NCI-H226 (cell line): ENCODE results near the gene EDRF1.
"Not testable (repeated sequence)": the region's sequence is repeated elsewhere in the genome, so short reads cannot be mapped to it uniquely, and the experiment has no call there.

Experiments
- DNase-seq: peaks from one replicate; pipeline ENCODE4 v3.0.0-alpha.2; 2015

EDRF1 gene

GRCh38 chr10:125709553-125710474 is 9.7 kb upstream of the EDRF1 start:
- DNase-seq = no peak

DNA sequence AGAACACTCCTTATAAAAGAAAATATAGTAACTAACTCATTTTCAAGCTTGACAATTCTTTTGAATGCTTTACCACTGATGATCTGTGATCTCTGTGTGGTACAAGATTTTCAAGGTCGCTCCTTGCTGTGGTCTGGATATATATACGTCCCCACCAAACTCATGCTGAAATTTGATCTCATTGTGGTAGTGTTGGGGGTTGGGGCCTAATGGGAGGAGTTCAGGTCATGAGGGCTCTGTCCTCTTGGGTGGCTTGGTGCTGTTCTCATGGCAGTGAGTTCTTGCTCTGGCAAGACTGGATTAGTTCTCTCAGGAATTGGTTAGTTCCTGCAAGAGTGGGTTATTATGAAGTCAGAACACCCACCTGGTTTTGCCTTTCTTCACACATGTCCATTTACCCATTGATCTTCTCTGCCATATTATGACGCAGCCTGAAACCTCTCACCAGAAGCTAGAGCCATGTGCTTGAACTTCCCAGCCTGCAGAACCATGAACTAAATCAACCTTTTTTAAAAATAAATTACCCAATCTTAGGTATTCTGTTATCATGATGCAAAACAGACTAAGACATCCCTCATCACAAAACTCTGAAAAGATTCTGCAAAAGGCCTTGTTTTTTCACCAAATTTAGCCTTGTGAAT is 8.3 kb upstream of the EDRF1 start:
- DNase-seq = no peak

GRCh38 chr10:125714728-125715127 is 4.8 kb upstream of the EDRF1 start:
- not testable (repeated sequence) for DNase-seq

DNA sequence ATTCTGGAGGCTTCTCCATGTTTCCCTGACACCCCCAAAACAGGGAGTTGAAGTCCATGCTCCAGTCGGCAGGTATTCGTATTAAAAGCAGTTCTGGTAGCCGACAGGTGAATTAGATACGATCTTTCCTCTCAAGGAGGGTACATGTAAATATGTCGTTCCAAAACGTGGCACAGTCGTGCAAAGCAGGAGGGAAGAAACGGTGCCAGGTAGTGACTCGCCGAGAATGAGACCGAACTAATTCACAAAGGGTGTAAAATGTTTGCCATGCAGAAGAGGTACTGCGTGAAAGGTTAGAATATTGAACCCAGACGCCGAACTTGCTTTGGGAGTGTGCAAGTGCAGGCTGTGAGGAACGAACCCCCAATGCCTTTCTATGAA is 483 bp downstream of the EDRF1 start:
- no peak for DNase-seq

- no peak for DNase-seq
These were observed 1.5 kb downstream of the EDRF1 start for GRCh38 chr10:125721035-125721434.

- no peak for DNase-seq
These were observed 3.3 kb downstream of the EDRF1 start for GRCh38 chr10:125722811-125723210.

- no peak for DNase-seq
These were observed 7.4 kb downstream of the EDRF1 start for GRCh38 chr10:125726914-125727313.

DNA sequence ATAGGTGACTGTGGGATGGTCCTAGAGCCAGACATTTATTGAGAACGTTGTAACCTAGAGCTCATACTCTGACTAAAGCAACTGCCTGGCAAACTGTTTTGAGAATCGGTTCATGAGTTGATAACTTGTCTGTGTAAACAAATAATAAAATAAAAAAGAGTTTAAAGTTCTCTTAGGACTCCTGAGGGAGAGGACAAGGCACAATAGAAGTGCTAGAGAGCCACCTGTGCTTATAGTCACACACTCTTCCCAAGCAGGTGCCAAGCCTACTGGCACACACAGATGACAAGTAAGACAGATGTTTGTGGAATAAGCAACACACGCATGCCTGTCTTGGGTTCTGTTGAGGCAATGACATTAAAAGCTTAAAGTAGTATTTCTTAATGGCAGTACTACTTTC is 7.9 kb downstream of the EDRF1 start:
- no peak for DNase-seq

DNA sequence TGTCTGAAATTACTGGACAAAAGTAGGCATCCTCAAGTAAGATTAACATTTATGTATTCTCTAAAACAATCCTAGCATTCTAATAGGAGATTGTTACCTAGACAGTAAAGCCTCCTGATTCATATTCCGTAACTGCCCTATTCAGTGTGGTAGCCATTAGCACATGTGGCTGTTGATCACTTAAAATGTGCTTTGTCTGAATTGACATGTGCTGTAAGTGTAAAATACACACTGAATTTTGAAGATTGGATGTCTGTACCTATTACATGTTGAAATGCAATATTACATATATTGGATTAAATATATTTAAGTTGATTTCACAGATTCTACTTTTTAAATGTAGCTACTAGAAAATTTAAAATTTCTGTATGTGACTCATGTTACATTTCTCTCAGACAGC is 14.6 kb downstream of the EDRF1 start:
- DNase-seq = no peak

GRCh38 chr10:125734823-125735222 is 15.3 kb downstream of the EDRF1 start:
- DNase-seq = no peak

GRCh38 chr10:125738206-125738605 is 18.7 kb downstream of the EDRF1 start:
- DNase-seq = no peak

DNA sequence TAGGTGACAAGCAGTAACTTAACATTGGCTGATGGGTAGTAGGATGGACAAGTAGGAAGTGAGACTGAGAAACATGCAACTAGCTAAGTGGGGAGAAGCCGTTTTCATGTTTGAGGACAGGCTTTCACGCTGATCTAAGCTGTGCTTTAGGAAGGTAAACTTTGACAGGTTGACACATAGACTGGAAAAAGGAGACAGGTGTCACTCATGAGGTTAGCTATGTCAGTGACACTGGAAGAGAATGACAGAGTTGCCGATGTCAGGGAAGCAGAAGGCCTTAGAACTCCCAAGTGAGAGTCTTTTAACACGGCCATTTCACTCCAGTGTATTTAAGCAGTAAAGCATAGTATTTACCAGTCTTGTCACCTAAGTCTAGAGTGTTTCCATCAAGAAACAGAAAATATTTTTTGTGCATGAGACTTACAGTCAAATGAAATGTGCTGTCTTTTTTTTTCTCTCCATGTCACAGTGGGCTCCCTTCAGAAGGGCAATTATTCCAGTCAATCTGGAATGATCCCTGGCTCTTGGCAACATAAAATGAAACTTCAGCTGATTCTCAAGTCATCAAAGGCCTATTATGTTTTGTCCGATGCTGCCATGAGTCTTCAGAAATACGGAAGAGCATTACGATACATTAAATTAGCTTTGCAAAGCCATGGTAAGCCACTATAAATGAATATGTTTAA is 20.6 kb downstream of the EDRF1 start:
- no peak for DNase-seq

GRCh38 chr10:125742465-125742864 is 23.0 kb downstream of the EDRF1 start:
- no peak for DNase-seq

- DNase-seq = no peak
These were observed 25.4 kb downstream of the EDRF1 start for GRCh38 chr10:125744909-125745308.

DNA sequence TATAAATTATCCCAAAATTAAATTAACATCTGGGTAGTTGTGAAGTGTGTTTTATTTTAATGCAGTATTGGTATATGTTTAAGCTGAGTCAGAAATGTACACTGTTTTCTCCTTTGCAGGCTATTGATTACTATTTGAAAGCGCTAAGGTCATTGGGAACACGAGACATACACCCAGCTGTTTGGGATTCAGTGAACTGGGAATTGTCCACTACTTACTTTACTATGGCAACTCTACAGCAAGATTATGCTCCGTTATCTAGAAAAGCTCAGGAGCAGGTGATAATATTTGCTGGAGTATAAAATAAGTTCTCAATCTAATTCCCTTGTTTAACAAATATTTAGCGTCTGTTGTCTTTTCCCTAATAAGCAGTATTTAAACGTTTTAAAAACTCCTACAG is 27.9 kb downstream of the EDRF1 start:
- no peak for DNase-seq

DNA sequence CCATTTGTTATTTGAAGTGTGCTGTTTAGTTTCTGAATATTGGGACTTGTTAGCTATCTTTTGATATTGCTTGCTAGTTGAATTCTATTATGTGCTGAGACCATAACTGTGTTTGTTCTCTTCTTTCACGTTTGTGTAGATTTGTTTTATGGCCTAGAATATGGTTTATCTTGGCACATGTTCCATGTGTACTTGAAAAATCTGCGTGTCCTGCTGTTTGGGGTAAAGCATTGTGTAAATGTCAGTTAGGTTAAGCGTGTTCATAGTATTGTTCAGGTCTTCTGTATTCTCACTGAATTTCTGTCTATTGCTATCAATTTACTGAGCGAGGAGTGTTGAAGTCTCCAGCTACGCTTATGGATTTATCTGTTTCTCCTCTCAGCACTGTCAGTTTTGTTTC is 36.7 kb downstream of the EDRF1 start:
- no peak for DNase-seq

DNA sequence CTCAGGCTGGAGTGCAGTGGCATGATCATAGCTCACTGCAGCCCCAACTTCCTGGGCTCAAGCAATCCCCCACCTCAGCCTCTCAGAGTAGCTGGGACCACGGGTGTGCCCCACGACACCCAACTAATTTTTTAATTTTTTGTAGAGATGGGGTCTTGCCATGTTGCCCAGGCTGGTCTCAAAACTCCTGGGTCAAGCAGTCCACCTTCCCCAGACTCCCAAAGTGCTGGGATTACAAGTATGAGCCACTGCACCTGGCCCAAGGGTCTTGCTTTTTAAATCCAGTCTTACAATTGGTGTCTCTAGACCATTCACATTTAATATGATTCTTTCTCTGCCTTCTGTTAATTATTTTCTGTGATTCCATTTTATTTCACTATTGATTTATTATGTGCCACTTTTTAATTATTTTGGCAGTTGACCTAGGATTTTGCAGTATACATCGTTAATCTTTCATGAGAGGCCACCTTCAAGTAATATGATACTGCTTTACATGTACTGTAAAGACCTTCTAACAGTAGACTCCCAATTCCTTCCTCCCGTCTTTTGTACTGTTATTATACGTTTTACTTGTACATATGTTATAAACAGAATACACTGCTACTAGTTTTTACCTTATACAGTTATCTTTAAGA is 37.5 kb downstream of the EDRF1 start:
- no peak for DNase-seq

GRCh38 chr10:125757742-125758141 is 38.2 kb downstream of the EDRF1 start:
- DNase-seq = no peak

- DNase-seq = no peak
These were observed 42.5 kb downstream of the EDRF1 start for GRCh38 chr10:125761961-125762360.

GRCh38 chr10:125762692-125763648 is 43.5 kb downstream of the EDRF1 start:
- no peak for DNase-seq

GRCh38 chr10:125765835-125766234 is 46.3 kb downstream of the EDRF1 start:
- DNase-seq = no peak

DNA sequence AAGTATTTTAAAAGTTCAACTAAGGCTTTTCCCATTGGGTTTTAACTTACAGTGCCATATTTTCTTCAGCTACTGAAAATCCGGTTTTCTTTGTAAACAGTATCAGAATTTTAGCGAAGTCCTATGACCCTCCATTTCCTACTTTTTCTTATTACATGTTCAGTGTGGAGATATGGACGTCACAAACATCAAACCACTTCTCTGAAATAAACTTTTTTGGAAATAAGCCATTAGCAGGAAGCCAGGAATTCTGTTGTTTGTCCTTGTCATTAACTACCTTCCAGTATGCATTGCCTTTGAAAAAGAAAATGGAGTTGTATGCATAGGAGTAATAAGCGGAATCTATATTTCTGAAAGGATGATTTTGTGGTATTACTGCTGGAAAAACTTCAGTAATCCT is 47.0 kb downstream of the EDRF1 start:
- DNase-seq = no peak
